ENCODE results near the gene MEAF6. TPM values are rescaled to one million over a fixed set of nuclear protein-coding genes. Genes with fewer than 3 reads are reported as not detected.
A peak's percentile ranks its signal among the peaks of the same experiment; 100 is the strongest.
"Not testable (repeated sequence)": the region's sequence is repeated elsewhere in the genome, so short reads cannot be mapped to it uniquely, and the experiment has no call there.

MEAF6 gene
- 64.6 and 68.7 TPM in 2 replicates for total RNA-seq (2014; rRNA removed; shearing (Covaris generic); ENCODE audit: low replicate concordance)

- no peaks in the 10 kb centered on the region for H3K27me3 ChIP-seq
- H3K9me3 ChIP-seq = no peaks in the 10 kb centered on the region
- H3K36me3 ChIP-seq = peaks cover 25% of the 10 kb centered on the region
- peak within 1 kb of the TSS; percentile 70 for H3K4me3 ChIP-seq
- peak; percentile 82 for DNase-seq
Measured at GRCh38 chr1:37514350-37515184, at the start of gene MEAF6. TSS of gene MEAF6 (minus strand) at chr1:37514766. CDS start at chr1:37514746, 20 bp downstream.

GRCh38 chr1:37562984-37563383 is 48.4 kb upstream of the MEAF6 start:
- H3K9me3 ChIP-seq = no peaks in the 10 kb centered on the region
- H3K27me3 ChIP-seq = no peaks in the 10 kb centered on the region

GRCh38 chr1:37561133-37562132 is 46.9 kb upstream of the MEAF6 start:
- Histone ChIP-seq H3K4me3 (no peak overlapping the region), H3K9me3 (no peaks in the 10 kb centered on the region), H3K36me3 (peaks cover 36% of the 10 kb centered on the region), H3K27me3 (no peaks in the 10 kb centered on the region)
- peak; percentile 54 for DNase-seq

More at GRCh38 chr1:37562984-37563383, 48.4 kb upstream of the MEAF6 start:
- no peak for DNase-seq
- no peak overlapping the region for H3K4me3 ChIP-seq
- peaks cover 52% of the 10 kb centered on the region for H3K36me3 ChIP-seq

- no peak overlapping the region for H3K4me3 ChIP-seq
- peaks cover 27% of the 10 kb centered on the region for H3K36me3 ChIP-seq
- H3K9me3 ChIP-seq = no peaks in the 10 kb centered on the region
- H3K27me3 ChIP-seq = no peaks in the 10 kb centered on the region
- DNase-seq = no peak
Measured at GRCh38 chr1:37560401-37561132, 46.0 kb upstream of the MEAF6 start.

- DNase-seq, H3K4me3 ChIP-seq, H3K27me3 ChIP-seq, H3K9me3 ChIP-seq: not testable (repeated sequence)
- peaks cover 21% of the 10 kb centered on the region for H3K36me3 ChIP-seq
Measured at GRCh38 chr1:37559957-37560379, 45.4 kb upstream of the MEAF6 start.

GRCh38 chr1:37559080-37559479 is 44.5 kb upstream of the MEAF6 start:
- DNase-seq = no peak

GRCh38 chr1:37558411-37558810 is 43.8 kb upstream of the MEAF6 start:
- Histone ChIP-seq H3K4me3 (no peak overlapping the region), H3K9me3 (peaks cover 4% of the 10 kb centered on the region)
- DNase-seq = no peak

More at GRCh38 chr1:37559080-37559479, 44.5 kb upstream of the MEAF6 start:
- H3K4me3 ChIP-seq = no peak overlapping the region
- peaks cover 15% of the 10 kb centered on the region for H3K36me3 ChIP-seq
- H3K9me3 ChIP-seq = peaks cover 4% of the 10 kb centered on the region
- H3K27me3 ChIP-seq = no peaks in the 10 kb centered on the region

GRCh38 chr1:37557402-37557801 is 42.8 kb upstream of the MEAF6 start:
- no peaks in the 10 kb centered on the region for H3K27me3 ChIP-seq
- H3K4me3 ChIP-seq = no peak overlapping the region
- DNase-seq = no peak
- H3K36me3 ChIP-seq = peaks cover 13% of the 10 kb centered on the region
- H3K9me3 ChIP-seq = peaks cover 4% of the 10 kb centered on the region

More at GRCh38 chr1:37558411-37558810, 43.8 kb upstream of the MEAF6 start:
- Histone ChIP-seq H3K27me3 (no peaks in the 10 kb centered on the region), H3K36me3 (peaks cover 17% of the 10 kb centered on the region)

GRCh38 chr1:37556712-37557196 is 42.2 kb upstream of the MEAF6 start, which contains the start of gene DNALI1:
TSS of gene DNALI1 (plus strand) at chr1:37556940. CDS start at chr1:37556995, 55 bp downstream.
- Histone ChIP-seq H3K27me3 (no peaks in the 10 kb centered on the region), H3K4me3 (no peak within 1 kb of the TSS), H3K36me3 (peaks cover 15% of the 10 kb centered on the region), H3K9me3 (peaks cover 4% of the 10 kb centered on the region)
- no peak for DNase-seq

- Histone ChIP-seq H3K36me3 (peaks cover 39% of the 10 kb centered on the region), H3K4me3 (peak within 1 kb of the TSS; percentile 99), H3K9me3 (peaks cover 4% of the 10 kb centered on the region), H3K27me3 (no peaks in the 10 kb centered on the region)
- peak; percentile 90 for DNase-seq
Measured at GRCh38 chr1:37553927-37554808, 39.6 kb upstream of the MEAF6 start, which contains the start of gene SNIP1. TSS of gene SNIP1 (minus strand) at chr1:37554293. CDS start at chr1:37554229, 64 bp downstream.

- Histone ChIP-seq H3K4me3 (peak overlapping the region; percentile 99), H3K9me3 (peaks cover 4% of the 10 kb centered on the region), H3K36me3 (peaks cover 40% of the 10 kb centered on the region), H3K27me3 (no peaks in the 10 kb centered on the region)
- no peak for DNase-seq
Measured at GRCh38 chr1:37553598-37553926, 39.0 kb upstream of the MEAF6 start.

GRCh38 chr1:37549341-37549740 is 34.8 kb upstream of the MEAF6 start:
- no peak overlapping the region for H3K4me3 ChIP-seq
- DNase-seq = no peak
- no peaks in the 10 kb centered on the region for H3K27me3 ChIP-seq
- peaks cover 62% of the 10 kb centered on the region for H3K36me3 ChIP-seq
- H3K9me3 ChIP-seq = peaks cover under 1% of the 10 kb centered on the region; the same call in 1 of the 2 replicates

GRCh38 chr1:37545019-37545418 is 30.5 kb upstream of the MEAF6 start:
- DNase-seq = no peak
- no peaks in the 10 kb centered on the region for H3K9me3 ChIP-seq
- H3K27me3 ChIP-seq = no peaks in the 10 kb centered on the region
- no peak overlapping the region for H3K4me3 ChIP-seq
- peaks cover 55% of the 10 kb centered on the region for H3K36me3 ChIP-seq

GRCh38 chr1:37544530-37544929 is 30.0 kb upstream of the MEAF6 start:
- DNase-seq = no peak
- H3K36me3 ChIP-seq = peaks cover 55% of the 10 kb centered on the region

More at GRCh38 chr1:37544530-37544929, 30.0 kb upstream of the MEAF6 start:
- no peaks in the 10 kb centered on the region for H3K9me3 ChIP-seq
- no peaks in the 10 kb centered on the region for H3K27me3 ChIP-seq
- no peak overlapping the region for H3K4me3 ChIP-seq

All from MG63 (cell line).